WTC11 (cell line): ENCODE data around the gene EXOSC6. TPM values are rescaled to one million over a fixed set of nuclear protein-coding genes. Genes with fewer than 3 reads are reported as not detected.

Experiments
- ATAC-seq: fragments of 200-7000 bp; cut with Tn5 transposase; 2 replicates; pipeline ENCODE4 v1.10.0; 2021; ENCODE audit warnings: mild to moderate bottlenecking, moderate library complexity
- CTCF ChIA-PET: fragments of 300-600 bp; sonication (Branson Sonifier 250); formaldehyde crosslinking; loops from one replicate; lab custom pipeline; 2021; ENCODE audit warnings: antibody characterized with exemption; lab: Charles Lee
- POLR2A ChIA-PET: fragments of 350-600 bp; sonication (Branson Sonifier 250); formaldehyde crosslinking; loops from one replicate; lab custom pipeline; 2021; ENCODE audit warnings: antibody characterized with exemption; lab: Charles Lee
- DNase-seq: peaks from one replicate; pipeline ENCODE4 v3.0.0; 2021; ENCODE audit warnings: low spot score
- H3K27ac Mint-ChIP-seq: 2 replicates; pipeline ENCODE4 v1.8.0; 2021; ENCODE audit warnings: mixed read lengths
- H3K27me3 Mint-ChIP-seq: 2 replicates; pipeline ENCODE4 v1.8.0; 2021; ENCODE audit warnings: low read depth, mild to moderate bottlenecking, moderate library complexity, mixed read lengths
- H3K36me3 Mint-ChIP-seq: 2 replicates; pipeline ENCODE4 v1.8.0; 2021; ENCODE audit warnings: mixed read lengths
- H3K4me1 Mint-ChIP-seq: 2 replicates; pipeline ENCODE4 v1.8.0; 2022; ENCODE audit warnings: mixed read lengths
- H3K4me3 Mint-ChIP-seq: 2 replicates; pipeline ENCODE4 v1.8.0; 2021; ENCODE audit warnings: mild to moderate bottlenecking, moderate library complexity, mixed read lengths
- H3K9me3 Mint-ChIP-seq: 2 replicates; pipeline ENCODE4 v1.8.0; 2021; ENCODE audit warnings: mixed read lengths
- AR ChIP-seq: fragments of 250-450 bp; sonication (Bioruptor Pico); IDR thresholded peaks from 2 replicates; pipeline ENCODE4 v1.9.0; 2021; ENCODE audit warnings: mild to moderate bottlenecking
- ARID4B ChIP-seq: sonication (generic); formaldehyde crosslinking; IDR thresholded peaks from 2 replicates; pipeline ENCODE4 v1.8.0; 2023; ENCODE audit warnings: missing genetic modification reagents, mild to moderate bottlenecking, borderline replicate concordance
- CDX4 ChIP-seq: fragments of 250-450 bp; sonication (Bioruptor Pico); IDR thresholded peaks from 2 replicates; pipeline ENCODE4 v1.9.0; 2021; ENCODE audit warnings: moderate library complexity, mild to moderate bottlenecking, inconsistent platforms, borderline replicate concordance
- CREM ChIP-seq: sonication (generic); formaldehyde crosslinking; IDR thresholded peaks from 2 replicates; pipeline ENCODE4 v1.8.1; 2022; ENCODE audit warnings: mild to moderate bottlenecking, missing genetic modification reagents, moderate library complexity
- ERG ChIP-seq: fragments of 250-450 bp; sonication (Bioruptor Pico); IDR thresholded peaks from 2 replicates; pipeline ENCODE4 v1.8.0; 2021; ENCODE audit warnings: mild to moderate bottlenecking
- ESRRA ChIP-seq: sonication (generic); formaldehyde crosslinking; IDR thresholded peaks from 2 replicates; pipeline ENCODE4 v1.8.1; 2022; ENCODE audit warnings: mild to moderate bottlenecking, missing genetic modification reagents, borderline replicate concordance
- IRF2 ChIP-seq: sonication (generic); formaldehyde crosslinking; IDR thresholded peaks from 2 replicates; pipeline ENCODE4 v1.8.0; 2022; ENCODE audit warnings: low read depth, missing genetic modification reagents, borderline replicate concordance
- JUN ChIP-seq: sonication (generic); formaldehyde crosslinking; IDR thresholded peaks from 2 replicates; pipeline ENCODE4 v1.8.0; 2023; ENCODE audit warnings: mild to moderate bottlenecking, missing genetic modification reagents
- MYBL2 ChIP-seq: sonication (generic); formaldehyde crosslinking; IDR thresholded peaks from 2 replicates; pipeline ENCODE4 v1.8.1; 2023; ENCODE audit warnings: mild to moderate bottlenecking, moderate library complexity, missing genetic modification reagents
- OVOL2 ChIP-seq: fragments of 250-450 bp; sonication (Bioruptor Pico); IDR thresholded peaks from 2 replicates; pipeline ENCODE4 v1.9.0; 2021; ENCODE audit warnings: mild to moderate bottlenecking, borderline replicate concordance
- PRDM15 ChIP-seq: sonication (generic); formaldehyde crosslinking; IDR thresholded peaks from 2 replicates; pipeline ENCODE4 v1.8.0; 2022; ENCODE audit warnings: missing genetic modification reagents
- RELA ChIP-seq: sonication (generic); formaldehyde crosslinking; IDR thresholded peaks from 2 replicates; pipeline ENCODE4 v1.8.1; 2022; ENCODE audit warnings: missing genetic modification reagents, mild to moderate bottlenecking, borderline replicate concordance
- SOX15 ChIP-seq: fragments of 250-450 bp; sonication (Bioruptor Pico); IDR thresholded peaks from 2 replicates; pipeline ENCODE4 v1.9.0; 2021; ENCODE audit warnings: mild to moderate bottlenecking
- TP53 ChIP-seq: sonication (generic); formaldehyde crosslinking; IDR thresholded peaks from 2 replicates; pipeline ENCODE4 v1.8.1; 2023; ENCODE audit warnings: mild to moderate bottlenecking, missing genetic modification reagents
- ZNF232 ChIP-seq: sonication (generic); formaldehyde crosslinking; IDR thresholded peaks from 2 replicates; pipeline ENCODE4 v1.8.0; 2022; ENCODE audit warnings: mild to moderate bottlenecking, missing genetic modification reagents
- ZNF263 ChIP-seq: sonication (generic); formaldehyde crosslinking; IDR thresholded peaks from 2 replicates; pipeline ENCODE4 v1.8.1; 2022; ENCODE audit warnings: low read depth, mild to moderate bottlenecking, moderate library complexity, missing genetic modification reagents
- ZNF281 ChIP-seq: sonication (generic); formaldehyde crosslinking; IDR thresholded peaks from 2 replicates; pipeline ENCODE4 v1.8.0; 2023; ENCODE audit warnings: mild to moderate bottlenecking, missing genetic modification reagents
- ZNF423 ChIP-seq: fragments of 250-450 bp; sonication (Bioruptor Pico); IDR thresholded peaks from 2 replicates; pipeline ENCODE4 v2.1.2; 2022; ENCODE audit warnings: mild to moderate bottlenecking, moderate library complexity
- ZSCAN18 ChIP-seq: fragments of 250-450 bp; sonication (Bioruptor Pico); IDR thresholded peaks from 2 replicates; pipeline ENCODE4 v2.1.2; 2022; ENCODE audit warnings: mild to moderate bottlenecking, moderate library complexity
- total RNA-seq: library from RNA; stranded (reverse); gene quantifications from 3 replicates; pipeline ENCODE4 v1.2.3, GENCODE V29; 2021

The EXOSC6 gene
- total RNA-seq, 1 experiment from 2014 or later: 27.3 TPM

- TF ChIP-seq ARID4B (CRISPR knock-in tag): peak; percentile 79; the same call in 1 of the 2 replicates
- TF ChIP-seq ERG: no peak
- 0 out of 2 replicates have a peak, but pooled peaks have one; percentile 65 for TF ChIP-seq AR
- TF ChIP-seq ZSCAN18 (CRISPR knock-in tag): no peak
- TF ChIP-seq MYBL2 (CRISPR knock-in tag): peak; percentile 98
- peak; percentile 91; the same call in 1 of the 2 replicates for TF ChIP-seq RELA
- TF ChIP-seq ZNF423 (CRISPR knock-in tag): no peak
- no peak for TF ChIP-seq IRF2 (CRISPR knock-in tag)
These were observed at the start of gene EXOSC6 (continued) for GRCh38 chr16:70251629-70252354.

GRCh38 chr16:70301121-70301520 lies 49.4 kb upstream of the EXOSC6 start:
- Mint-ChIP-seq H3K36me3 (peaks cover 18% of the 10 kb centered on the region), H3K4me1 (peaks cover 12% of the 10 kb centered on the region), H3K27ac (no peak overlapping the region; the same call in 1 of the 2 replicates), H3K27me3 (no peaks in the 10 kb centered on the region), H3K9me3 (peaks cover 8% of the 10 kb centered on the region; the same call in 1 of the 2 replicates), H3K4me3 (peak overlapping the region; percentile 91)
- CTCF ChIA-PET: no interaction called here
- ATAC-seq (no peak), DNase-seq (no peak)
- POLR2A ChIA-PET: no interaction called here
- TF ChIP-seq JUN (CRISPR knock-in tag): no peak
- no peak for TF ChIP-seq ZNF281
- no peak for TF ChIP-seq PRDM15 (CRISPR knock-in tag)
- no peak for TF ChIP-seq ZNF232 (CRISPR knock-in tag)
- TF ChIP-seq ZNF263 (CRISPR knock-in tag): no peak
- no peak for TF ChIP-seq ESRRA (CRISPR knock-in tag)
- no peak for TF ChIP-seq CREM (CRISPR knock-in tag)
- TF ChIP-seq CDX4 (CRISPR knock-in tag): no peak
- no peak for TF ChIP-seq TP53
- TF ChIP-seq OVOL2 (CRISPR knock-in tag): no peak
- no peak for TF ChIP-seq SOX15 (CRISPR knock-in tag)
